ENCODE data around the gene SIGLEC9.

DNA sequence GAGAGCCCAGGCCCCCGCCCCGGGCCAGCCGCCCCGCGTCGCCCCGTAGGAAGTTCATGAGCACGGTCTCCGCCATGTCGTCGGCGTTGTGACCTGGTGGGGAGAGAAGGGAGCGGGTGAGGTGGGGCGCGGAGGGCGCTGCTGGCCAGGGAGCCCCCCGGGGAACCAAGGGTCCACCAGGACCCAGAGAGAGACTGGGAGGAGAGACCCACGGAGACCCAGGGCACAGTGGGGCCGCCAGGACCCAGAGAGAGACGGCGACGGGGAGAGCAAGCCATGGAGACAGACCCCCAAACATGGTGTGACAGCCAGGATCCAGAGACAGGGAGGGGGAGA is 25.7 kb upstream of the SIGLEC9 start:
- TF ChIP-seq EZH2 (IDR thresholded peaks at IDR 0.05; ENCODE audit: insufficient read depth, poor library complexity, severe bottlenecking): no peak
- TF ChIP-seq EZH2phosphoT487 (IDR thresholded peaks at IDR 0.05; ENCODE audit: insufficient read depth, low read depth): no peak

Measured in GM23248 (cell line).